Neural crest cell (in vitro differentiated cells): ENCODE measurements around the gene CCL17. TPM values are rescaled to one million over a fixed set of nuclear protein-coding genes. Genes with fewer than 3 reads are reported as not detected.

Source experiments
- DNase-seq: peaks from one replicate; pipeline ENCODE4 v3.0.0; 2021; ENCODE audit warnings: low read depth, mixed read lengths, low spot score
- H3K27ac Mint-ChIP-seq: one replicate; pipeline ENCODE4 v1.8.0; 2021; ENCODE audit warnings: mild to moderate bottlenecking, mixed read lengths; ENCODE audit not compliant: unreplicated experiment
- H3K27me3 Mint-ChIP-seq: 2 replicates; pipeline ENCODE4 v1.8.0; 2021; ENCODE audit warnings: low read depth, mild to moderate bottlenecking, mixed read lengths
- H3K36me3 Mint-ChIP-seq: 2 replicates; pipeline ENCODE4 v1.8.0; 2021; ENCODE audit warnings: low read depth, mild to moderate bottlenecking, mixed read lengths
- H3K4me1 Mint-ChIP-seq: 2 replicates; pipeline ENCODE4 v1.8.0; 2021; ENCODE audit warnings: mixed read lengths
- H3K4me3 Mint-ChIP-seq: one replicate; pipeline ENCODE4 v1.8.0; 2021; ENCODE audit warnings: mild to moderate bottlenecking, mixed read lengths
- H3K9me3 Mint-ChIP-seq: 2 replicates; pipeline ENCODE4 v1.8.0; 2021; ENCODE audit warnings: mixed read lengths
- total RNA-seq: library from RNA; stranded (reverse); gene quantifications from 2 replicates; pipeline ENCODE4 v1.2.1, GENCODE V29; 2021
- TF ChIP-seq, protein P1 (sequence below): fragments of 200-600 bp; sonication (generic); conservative IDR thresholded peaks from 2 replicates; pipeline ENCODE4 v1.5.0; 2021; ENCODE audit warnings: antibody characterized with exemption, mild to moderate bottlenecking

The CCL17 gene
- total RNA-seq, 1 donor from 2014 or later, result not detected

GRCh38 chr16:57444711-57445110, 40.1 kb downstream of the CCL17 start:
- TF ChIP-seq, protein P1, sequence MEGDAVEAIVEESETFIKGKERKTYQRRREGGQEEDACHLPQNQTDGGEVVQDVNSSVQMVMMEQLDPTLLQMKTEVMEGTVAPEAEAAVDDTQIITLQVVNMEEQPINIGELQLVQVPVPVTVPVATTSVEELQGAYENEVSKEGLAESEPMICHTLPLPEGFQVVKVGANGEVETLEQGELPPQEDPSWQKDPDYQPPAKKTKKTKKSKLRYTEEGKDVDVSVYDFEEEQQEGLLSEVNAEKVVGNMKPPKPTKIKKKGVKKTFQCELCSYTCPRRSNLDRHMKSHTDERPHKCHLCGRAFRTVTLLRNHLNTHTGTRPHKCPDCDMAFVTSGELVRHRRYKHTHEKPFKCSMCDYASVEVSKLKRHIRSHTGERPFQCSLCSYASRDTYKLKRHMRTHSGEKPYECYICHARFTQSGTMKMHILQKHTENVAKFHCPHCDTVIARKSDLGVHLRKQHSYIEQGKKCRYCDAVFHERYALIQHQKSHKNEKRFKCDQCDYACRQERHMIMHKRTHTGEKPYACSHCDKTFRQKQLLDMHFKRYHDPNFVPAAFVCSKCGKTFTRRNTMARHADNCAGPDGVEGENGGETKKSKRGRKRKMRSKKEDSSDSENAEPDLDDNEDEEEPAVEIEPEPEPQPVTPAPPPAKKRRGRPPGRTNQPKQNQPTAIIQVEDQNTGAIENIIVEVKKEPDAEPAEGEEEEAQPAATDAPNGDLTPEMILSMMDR, result no peak
- H3K4me3 Mint-ChIP-seq, result peak overlapping the region; percentile 65
- peaks cover 29% of the 10 kb centered on the region for H3K4me1 Mint-ChIP-seq
- peaks cover 19% of the 10 kb centered on the region for H3K36me3 Mint-ChIP-seq
- H3K27ac Mint-ChIP-seq, result no peak overlapping the region
- H3K27me3 Mint-ChIP-seq, result no peaks in the 10 kb centered on the region
- no peak for DNase-seq
- H3K9me3 Mint-ChIP-seq, result peaks cover 2% of the 10 kb centered on the region

GRCh38 chr16:57445510-57445909, 40.9 kb downstream of the CCL17 start:
- Mint-ChIP-seq H3K27me3 (no peaks in the 10 kb centered on the region), H3K9me3 (peaks cover 2% of the 10 kb centered on the region), H3K36me3 (peaks cover 11% of the 10 kb centered on the region), H3K27ac (no peak overlapping the region), H3K4me1 (peaks cover 29% of the 10 kb centered on the region), H3K4me3 (peak overlapping the region; percentile 75)
- TF ChIP-seq, protein P1, result no peak
- DNase-seq, result no peak

DNA sequence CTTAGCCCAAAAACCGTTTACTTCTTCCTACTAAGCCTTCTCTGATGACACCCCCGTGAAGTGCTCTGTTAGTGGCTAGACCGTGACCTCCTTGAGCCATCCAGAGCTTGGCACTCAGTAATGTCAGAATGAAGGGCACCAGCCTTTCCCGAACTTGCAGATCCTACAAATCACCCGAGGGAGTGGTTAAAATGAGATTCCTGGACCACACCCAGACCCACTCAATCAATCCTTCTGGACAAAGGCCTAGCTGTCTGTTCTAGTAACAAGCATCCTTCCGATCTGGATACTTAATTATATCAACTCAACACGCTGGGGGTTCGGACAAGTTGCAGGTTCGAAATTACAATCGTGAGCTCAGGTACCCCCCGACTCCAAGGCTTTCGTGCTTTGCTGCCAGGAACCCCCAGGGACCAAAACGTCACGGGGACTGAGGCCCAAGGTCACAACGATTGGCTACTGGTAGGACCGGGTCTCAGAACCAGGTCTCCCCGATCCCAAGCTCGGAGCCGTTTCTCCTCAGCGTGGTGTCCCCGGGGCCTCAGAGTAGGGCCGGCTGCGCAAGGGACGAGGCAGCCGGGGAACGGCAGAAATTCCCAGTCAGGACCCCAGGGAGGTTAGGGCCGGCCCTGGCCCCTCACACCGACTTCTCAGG, 42.1 kb downstream of the CCL17 start:
- TF ChIP-seq, protein P1, result no peak
- H3K27me3 Mint-ChIP-seq, result no peaks in the 10 kb centered on the region
- peak; percentile 19 for DNase-seq
- H3K27ac Mint-ChIP-seq, result peak overlapping the region; percentile 98
- H3K9me3 Mint-ChIP-seq, result no peaks in the 10 kb centered on the region
- peak overlapping the region; percentile 97 for H3K4me3 Mint-ChIP-seq
- H3K4me1 Mint-ChIP-seq, result peaks cover 29% of the 10 kb centered on the region
- peaks cover 4% of the 10 kb centered on the region for H3K36me3 Mint-ChIP-seq

- DNase-seq, result peak; percentile 75
- peak within 1 kb of the TSS; percentile 98 for H3K27ac Mint-ChIP-seq
- H3K4me3 Mint-ChIP-seq, result peak within 1 kb of the TSS; percentile 97
These were observed 42.8 kb downstream of the CCL17 start, which contains the start of the genes CIAPIN1 and COQ9 for GRCh38 chr16:57447186-57447962. Gene CIAPIN1 (minus strand): TSS chr16:57447385. CDS start chr16:57440928, 6,457 bp downstream. Gene COQ9 (plus strand): TSS chr16:57447479. CDS start chr16:57447506, 27 bp downstream.

DNA sequence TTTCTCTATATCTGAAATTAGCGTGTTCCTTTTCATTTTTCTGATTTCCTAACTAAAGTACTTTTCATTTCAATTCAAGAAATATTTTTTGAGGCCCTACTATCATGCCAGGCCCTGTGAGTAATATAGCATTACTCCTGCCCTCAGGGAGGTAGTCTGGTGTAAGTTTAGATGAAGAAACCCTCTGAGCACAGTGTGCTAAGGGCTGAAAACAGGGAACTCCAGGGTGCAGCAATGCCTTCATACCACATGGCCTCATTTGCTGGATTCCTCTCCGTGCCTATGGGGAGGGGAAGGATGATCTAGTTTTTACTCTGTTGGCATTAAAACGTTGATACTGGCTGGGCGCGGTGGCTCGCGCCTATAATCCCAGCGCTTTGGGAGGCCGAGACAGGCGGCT, 47.5 kb downstream of the CCL17 start:
- H3K4me3 Mint-ChIP-seq, result no peak overlapping the region
- no peaks in the 10 kb centered on the region for H3K9me3 Mint-ChIP-seq

More at GRCh38 chr16:57447186-57447962, 42.8 kb downstream of the CCL17 start, which contains the start of the genes CIAPIN1 and COQ9:
- no peaks in the 10 kb centered on the region for H3K9me3 Mint-ChIP-seq
- TF ChIP-seq, protein P1, result no peak
- no peaks in the 10 kb centered on the region for H3K27me3 Mint-ChIP-seq
- H3K4me1 Mint-ChIP-seq, result peaks cover 29% of the 10 kb centered on the region
- peaks cover 4% of the 10 kb centered on the region for H3K36me3 Mint-ChIP-seq

More for the DNA sequence above, 47.5 kb downstream of the CCL17 start:
- H3K4me1 Mint-ChIP-seq, result peaks cover 15% of the 10 kb centered on the region
- H3K27me3 Mint-ChIP-seq, result no peaks in the 10 kb centered on the region
- TF ChIP-seq, protein P1, result no peak
- DNase-seq, result no peak
- H3K36me3 Mint-ChIP-seq, result peaks cover 12% of the 10 kb centered on the region
- no peak overlapping the region for H3K27ac Mint-ChIP-seq
